ENCODE results near the gene GET4.

Gene GET4

DNA sequence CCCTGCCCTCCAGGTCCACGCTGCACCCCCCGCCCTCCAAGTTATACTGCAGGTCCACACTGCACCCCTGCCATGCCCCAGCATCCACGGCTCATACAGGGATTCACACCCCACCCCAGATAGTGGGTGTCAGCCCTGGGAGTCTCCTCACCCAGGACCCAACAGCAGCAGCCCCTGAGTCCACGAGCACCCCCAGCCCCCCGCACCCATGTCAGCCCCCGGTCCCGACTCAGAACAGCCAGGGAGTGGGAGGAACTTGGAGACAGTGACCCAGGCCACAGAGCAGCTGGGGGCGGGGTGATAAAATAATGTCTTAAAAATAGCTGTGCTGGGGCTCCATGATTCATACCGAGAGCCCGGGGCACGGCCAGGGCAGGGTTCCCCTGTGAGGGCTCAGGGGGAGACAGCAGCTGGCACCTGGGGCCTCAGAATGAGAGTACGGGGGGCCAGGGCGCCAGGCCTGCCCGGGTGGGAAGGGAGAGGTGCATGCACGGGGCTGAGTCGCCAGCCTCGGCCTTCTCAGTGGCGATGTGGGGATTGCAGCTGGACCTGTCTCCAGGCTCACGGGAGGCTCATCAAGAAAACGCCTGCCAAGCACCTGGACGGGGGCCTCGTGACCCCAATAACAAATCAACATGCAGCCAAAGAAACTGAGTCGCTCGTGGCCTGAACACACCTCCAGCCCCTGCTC lies 48.3 kb downstream of the GET4 start:
- Histone ChIP-seq H3K9ac (ENCODE audit: low read length) (no peak overlapping the region), H2AFZ (ENCODE audit: low read length) (no peak overlapping the region), H3F3A (ENCODE audit: insufficient read depth, low read length) (no peaks in the 10 kb centered on the region), H4K20me1 (ENCODE audit: insufficient read depth, low read length) (no peaks in the 10 kb centered on the region), H3K4me2 (ENCODE audit: low read length) (no peak overlapping the region), H3K4me1 (ENCODE audit: insufficient read depth, low read length, severe bottlenecking) (peaks cover 11% of the 10 kb centered on the region), H3K79me2 (ENCODE audit: insufficient read depth, low read length) (no peaks in the 10 kb centered on the region), H3K4me3 (ENCODE audit: low read depth, low read length, poor library complexity, severe bottlenecking) (no peak overlapping the region), H3K36me3 (ENCODE audit: insufficient read depth, low read length) (no peaks in the 10 kb centered on the region), H3K27ac (ENCODE audit: low read depth, low read length, poor library complexity, severe bottlenecking) (no peak overlapping the region), H3K27me3 (ENCODE audit: insufficient read depth, low read length) (peaks cover 14% of the 10 kb centered on the region; the same call in 1 of the 2 replicates), H3K9me2 (ENCODE audit: low read depth, low read length) (no peaks in the 10 kb centered on the region), H3K9me3 (ENCODE audit: low read length) (no peaks in the 10 kb centered on the region)
- TF ChIP-seq, protein P1, sequence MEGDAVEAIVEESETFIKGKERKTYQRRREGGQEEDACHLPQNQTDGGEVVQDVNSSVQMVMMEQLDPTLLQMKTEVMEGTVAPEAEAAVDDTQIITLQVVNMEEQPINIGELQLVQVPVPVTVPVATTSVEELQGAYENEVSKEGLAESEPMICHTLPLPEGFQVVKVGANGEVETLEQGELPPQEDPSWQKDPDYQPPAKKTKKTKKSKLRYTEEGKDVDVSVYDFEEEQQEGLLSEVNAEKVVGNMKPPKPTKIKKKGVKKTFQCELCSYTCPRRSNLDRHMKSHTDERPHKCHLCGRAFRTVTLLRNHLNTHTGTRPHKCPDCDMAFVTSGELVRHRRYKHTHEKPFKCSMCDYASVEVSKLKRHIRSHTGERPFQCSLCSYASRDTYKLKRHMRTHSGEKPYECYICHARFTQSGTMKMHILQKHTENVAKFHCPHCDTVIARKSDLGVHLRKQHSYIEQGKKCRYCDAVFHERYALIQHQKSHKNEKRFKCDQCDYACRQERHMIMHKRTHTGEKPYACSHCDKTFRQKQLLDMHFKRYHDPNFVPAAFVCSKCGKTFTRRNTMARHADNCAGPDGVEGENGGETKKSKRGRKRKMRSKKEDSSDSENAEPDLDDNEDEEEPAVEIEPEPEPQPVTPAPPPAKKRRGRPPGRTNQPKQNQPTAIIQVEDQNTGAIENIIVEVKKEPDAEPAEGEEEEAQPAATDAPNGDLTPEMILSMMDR (IDR thresholded peaks at IDR 0.05; ENCODE audit: low read length): no peak
- TF ChIP-seq EZH2 (IDR thresholded peaks at IDR 0.05; ENCODE audit: borderline replicate concordance, low read length): no peak

DNA sequence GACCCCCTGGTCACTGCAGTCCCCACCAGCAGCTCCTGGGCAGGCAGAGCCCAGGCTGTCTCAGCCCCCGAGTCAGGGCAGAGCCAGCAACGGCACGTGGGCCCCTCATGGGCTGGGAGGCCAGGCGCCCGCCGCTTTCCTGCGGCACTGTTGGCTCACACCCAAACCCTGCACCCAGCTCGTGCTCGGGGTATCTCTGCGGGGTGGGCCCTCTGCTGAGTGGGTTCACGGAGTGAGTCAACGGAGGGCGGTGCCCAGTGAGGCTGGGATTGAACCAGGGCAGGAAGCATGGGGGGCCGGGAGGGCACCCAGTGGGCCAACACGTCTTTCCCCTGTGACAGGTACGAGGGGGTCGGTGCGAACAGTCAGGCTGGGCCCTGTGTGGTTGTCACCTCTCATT lies 49.2 kb downstream of the GET4 start:
- Histone ChIP-seq H3K9me2 (ENCODE audit: low read depth, low read length) (no peaks in the 10 kb centered on the region), H2AFZ (ENCODE audit: low read length) (no peak overlapping the region), H3K36me3 (ENCODE audit: insufficient read depth, low read length) (no peaks in the 10 kb centered on the region), H3K27ac (ENCODE audit: low read depth, low read length, poor library complexity, severe bottlenecking) (no peak overlapping the region), H3K4me2 (ENCODE audit: low read length) (no peak overlapping the region), H3K9ac (ENCODE audit: low read length) (no peak overlapping the region), H3K4me3 (ENCODE audit: low read depth, low read length, poor library complexity, severe bottlenecking) (no peak overlapping the region), H3F3A (ENCODE audit: insufficient read depth, low read length) (no peaks in the 10 kb centered on the region), H3K27me3 (ENCODE audit: insufficient read depth, low read length) (peaks cover 14% of the 10 kb centered on the region; the same call in 1 of the 2 replicates), H3K4me1 (ENCODE audit: insufficient read depth, low read length, severe bottlenecking) (peaks cover 11% of the 10 kb centered on the region), H3K79me2 (ENCODE audit: insufficient read depth, low read length) (no peaks in the 10 kb centered on the region), H4K20me1 (ENCODE audit: insufficient read depth, low read length) (no peaks in the 10 kb centered on the region), H3K9me3 (ENCODE audit: low read length) (no peaks in the 10 kb centered on the region)
- TF ChIP-seq, protein P1 (IDR thresholded peaks at IDR 0.05; ENCODE audit: low read length): no peak
- TF ChIP-seq EZH2 (IDR thresholded peaks at IDR 0.05; ENCODE audit: borderline replicate concordance, low read length): no peak

DNA sequence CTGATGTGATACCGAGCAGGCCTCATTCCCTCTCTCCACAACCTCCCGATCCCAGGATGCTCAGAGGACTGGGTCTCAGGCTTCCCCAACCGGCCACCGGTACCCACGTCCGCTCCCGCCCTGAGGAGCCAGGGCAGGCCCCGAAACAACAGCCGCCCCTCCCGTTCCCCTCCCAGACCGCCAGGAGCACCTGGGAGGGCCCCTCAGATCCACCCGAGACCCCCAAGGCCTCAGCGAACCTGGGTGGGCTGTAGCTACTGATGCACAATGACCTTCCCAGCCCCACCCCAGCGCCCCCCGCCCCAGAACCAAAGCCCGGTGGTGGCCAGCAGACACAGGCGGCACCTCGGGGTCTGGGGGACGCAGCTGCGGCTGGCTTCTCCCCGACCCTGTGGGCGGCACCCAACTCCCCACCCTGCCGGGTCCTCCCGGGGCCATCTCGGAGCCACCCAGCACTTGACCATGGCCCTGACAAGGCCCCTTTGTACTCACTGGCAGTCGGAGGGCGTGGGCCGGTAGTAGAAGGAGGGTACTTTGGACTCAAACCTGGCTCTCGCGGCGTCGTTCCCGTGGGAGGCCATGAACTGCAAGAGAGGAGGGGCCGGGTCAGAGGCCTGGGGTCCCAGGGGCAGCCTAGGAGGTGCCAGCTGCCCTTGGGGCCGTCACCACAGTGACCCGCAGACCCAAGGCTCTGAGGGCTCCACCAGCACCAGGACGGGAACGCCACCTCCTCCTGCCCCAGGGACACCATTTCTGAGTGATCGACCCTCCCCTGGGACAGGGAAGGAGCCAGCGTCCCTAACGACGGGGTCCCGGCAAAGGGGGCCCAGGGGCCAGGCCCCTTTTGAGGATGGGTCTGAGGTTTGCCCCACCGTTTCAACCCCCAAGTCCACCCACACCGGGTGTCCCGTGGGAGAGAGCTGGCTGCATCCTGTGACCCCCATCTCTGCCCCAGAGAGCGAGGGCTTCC lies 50.0 kb downstream of the GET4 start:
- Histone ChIP-seq H3K36me3 (ENCODE audit: insufficient read depth, low read length) (no peaks in the 10 kb centered on the region), H3K9me2 (ENCODE audit: low read depth, low read length) (no peaks in the 10 kb centered on the region), H3K27me3 (ENCODE audit: insufficient read depth, low read length) (peaks cover 7% of the 10 kb centered on the region; the same call in 1 of the 2 replicates), H3F3A (ENCODE audit: insufficient read depth, low read length) (no peaks in the 10 kb centered on the region), H3K9ac (ENCODE audit: low read length) (no peak overlapping the region), H3K4me1 (ENCODE audit: insufficient read depth, low read length, severe bottlenecking) (peaks cover 11% of the 10 kb centered on the region), H4K20me1 (ENCODE audit: insufficient read depth, low read length) (no peaks in the 10 kb centered on the region), H2AFZ (ENCODE audit: low read length) (no peak overlapping the region), H3K79me2 (ENCODE audit: insufficient read depth, low read length) (no peaks in the 10 kb centered on the region), H3K9me3 (ENCODE audit: low read length) (no peaks in the 10 kb centered on the region), H3K4me3 (ENCODE audit: low read depth, low read length, poor library complexity, severe bottlenecking) (no peak overlapping the region), H3K4me2 (ENCODE audit: low read length) (no peak overlapping the region), H3K27ac (ENCODE audit: low read depth, low read length, poor library complexity, severe bottlenecking) (no peak overlapping the region)
- TF ChIP-seq, protein P1 (IDR thresholded peaks at IDR 0.05; ENCODE audit: low read length): no peak
- no peak for TF ChIP-seq EZH2 (IDR thresholded peaks at IDR 0.05; ENCODE audit: borderline replicate concordance, low read length)

Data from OCI-LY1 (cell line).